ENCODE data around the gene TENM4. TPM values are rescaled to one million over a fixed set of nuclear protein-coding genes. Genes with fewer than 3 reads are reported as not detected.

Gene TENM4
- total and polyA plus RNA-seq, 2 experiments from 2014 or later: 19.0 to 105 TPM

DNA sequence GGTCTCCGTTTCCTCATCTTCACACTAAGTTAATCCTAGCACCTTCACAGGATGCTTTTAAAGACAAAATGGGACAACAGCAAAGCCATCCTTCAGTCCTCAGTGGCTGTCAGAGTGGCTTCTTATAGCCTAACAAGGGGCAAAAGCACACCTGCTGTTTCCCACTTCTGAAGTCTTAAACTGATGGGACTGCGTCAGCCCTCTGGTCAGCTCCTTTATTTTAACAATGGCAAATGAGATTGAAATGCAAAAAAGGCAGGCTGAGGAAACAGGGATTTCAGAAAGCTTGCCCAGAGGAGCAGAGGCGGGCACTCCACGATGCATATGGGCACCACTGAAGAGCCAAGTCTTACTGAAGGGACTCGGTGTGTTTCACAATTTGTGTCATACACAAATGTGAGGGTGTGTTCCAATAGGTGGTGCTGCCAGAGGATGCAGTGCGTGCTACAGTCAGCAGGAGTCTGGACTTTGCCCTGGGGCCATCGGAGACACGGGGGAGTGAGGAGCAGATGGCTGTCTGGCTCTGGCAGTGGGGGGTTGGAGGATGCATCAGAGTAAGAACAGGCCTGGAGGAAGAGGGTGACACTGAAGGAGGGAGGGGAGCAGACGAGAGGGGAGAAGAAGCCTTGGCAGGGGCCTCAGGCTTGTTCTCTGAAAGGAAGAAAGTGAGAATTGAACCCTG, 47.3 kb downstream of the TENM4 start:
- H3K36me3 ChIP-seq: no peaks in the 10 kb centered on the region
- no peaks in the 10 kb centered on the region for H3K9me3 ChIP-seq (ENCODE audit: low read depth)
- H3K27ac ChIP-seq: no peak overlapping the region
- TF ChIP-seq, protein P1, sequence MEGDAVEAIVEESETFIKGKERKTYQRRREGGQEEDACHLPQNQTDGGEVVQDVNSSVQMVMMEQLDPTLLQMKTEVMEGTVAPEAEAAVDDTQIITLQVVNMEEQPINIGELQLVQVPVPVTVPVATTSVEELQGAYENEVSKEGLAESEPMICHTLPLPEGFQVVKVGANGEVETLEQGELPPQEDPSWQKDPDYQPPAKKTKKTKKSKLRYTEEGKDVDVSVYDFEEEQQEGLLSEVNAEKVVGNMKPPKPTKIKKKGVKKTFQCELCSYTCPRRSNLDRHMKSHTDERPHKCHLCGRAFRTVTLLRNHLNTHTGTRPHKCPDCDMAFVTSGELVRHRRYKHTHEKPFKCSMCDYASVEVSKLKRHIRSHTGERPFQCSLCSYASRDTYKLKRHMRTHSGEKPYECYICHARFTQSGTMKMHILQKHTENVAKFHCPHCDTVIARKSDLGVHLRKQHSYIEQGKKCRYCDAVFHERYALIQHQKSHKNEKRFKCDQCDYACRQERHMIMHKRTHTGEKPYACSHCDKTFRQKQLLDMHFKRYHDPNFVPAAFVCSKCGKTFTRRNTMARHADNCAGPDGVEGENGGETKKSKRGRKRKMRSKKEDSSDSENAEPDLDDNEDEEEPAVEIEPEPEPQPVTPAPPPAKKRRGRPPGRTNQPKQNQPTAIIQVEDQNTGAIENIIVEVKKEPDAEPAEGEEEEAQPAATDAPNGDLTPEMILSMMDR (IDR thresholded peaks at IDR 0.05; ENCODE audit: low read depth, low read length): no peak
- DNase-seq (ENCODE audit: low read depth in 1 of 2, low spot score in 1 of 2): no peak
- no peaks in the 10 kb centered on the region for H3K4me1 ChIP-seq (ENCODE audit: low read depth)
- H3K4me3 ChIP-seq: no peak overlapping the region
- no peaks in the 10 kb centered on the region for H3K27me3 ChIP-seq

DNA sequence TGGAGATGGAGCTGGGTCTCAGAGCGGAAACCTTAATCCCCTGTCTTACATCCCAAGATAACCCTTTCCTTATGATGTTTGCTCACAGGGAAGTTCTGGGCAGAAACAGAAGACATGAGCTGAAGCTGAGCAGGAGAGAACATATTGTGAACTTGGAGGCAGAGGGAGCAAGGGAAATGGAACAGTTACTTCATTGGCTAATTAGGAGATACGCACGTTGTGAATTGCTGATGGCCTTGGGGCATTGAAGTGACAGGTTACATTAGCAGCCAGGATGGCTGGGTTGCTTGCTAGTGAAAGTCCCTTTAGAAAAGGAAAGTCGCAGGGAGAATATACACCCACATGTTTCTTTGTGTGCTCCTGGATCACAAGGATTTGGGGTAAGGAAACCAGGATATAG, 48.7 kb downstream of the TENM4 start:
- H3K9me3 ChIP-seq (ENCODE audit: low read depth): no peaks in the 10 kb centered on the region
- H3K27me3 ChIP-seq: no peaks in the 10 kb centered on the region
- DNase-seq (ENCODE audit: low read depth in 1 of 2, low spot score in 1 of 2): no peak
- no peak overlapping the region for H3K27ac ChIP-seq
- TF ChIP-seq, protein P1 (IDR thresholded peaks at IDR 0.05; ENCODE audit: low read depth, low read length): no peak
- H3K4me1 ChIP-seq (ENCODE audit: low read depth): no peaks in the 10 kb centered on the region
- H3K36me3 ChIP-seq: no peaks in the 10 kb centered on the region
- H3K4me3 ChIP-seq: no peak overlapping the region

GRCh38 chr11:79390923-79391322, 49.9 kb downstream of the TENM4 start:
- Histone ChIP-seq H3K4me3 (no peak overlapping the region), H3K27me3 (no peaks in the 10 kb centered on the region), H3K9me3 (ENCODE audit: low read depth) (no peaks in the 10 kb centered on the region), H3K36me3 (no peaks in the 10 kb centered on the region), H3K27ac (no peak overlapping the region), H3K4me1 (ENCODE audit: low read depth) (no peaks in the 10 kb centered on the region)
- no peak for DNase-seq (ENCODE audit: low read depth in 1 of 2, low spot score in 1 of 2)
- TF ChIP-seq, protein P1 (IDR thresholded peaks at IDR 0.05; ENCODE audit: low read depth, low read length): no peak

- no peak for DNase-seq (ENCODE audit: low read depth in 1 of 2, low spot score in 1 of 2)
- Histone ChIP-seq H3K9me3 (ENCODE audit: low read depth) (no peaks in the 10 kb centered on the region), H3K27ac (no peak overlapping the region), H3K36me3 (no peaks in the 10 kb centered on the region), H3K4me1 (ENCODE audit: low read depth) (no peaks in the 10 kb centered on the region), H3K4me3 (no peak overlapping the region), H3K27me3 (no peaks in the 10 kb centered on the region)
- TF ChIP-seq, protein P1 (IDR thresholded peaks at IDR 0.05; ENCODE audit: low read depth, low read length): no peak
These were observed 50.4 kb downstream of the TENM4 start for GRCh38 chr11:79390477-79390876.

- DNase-seq (ENCODE audit: low read depth in 1 of 2, low spot score in 1 of 2): no peak
- Histone ChIP-seq H3K4me1 (ENCODE audit: low read depth) (no peaks in the 10 kb centered on the region), H3K9me3 (ENCODE audit: low read depth) (no peaks in the 10 kb centered on the region), H3K27me3 (no peaks in the 10 kb centered on the region), H3K4me3 (no peak overlapping the region), H3K27ac (no peak overlapping the region), H3K36me3 (no peaks in the 10 kb centered on the region)
- TF ChIP-seq, protein P1 (IDR thresholded peaks at IDR 0.05; ENCODE audit: low read depth, low read length): no peak
These were observed 52.6 kb downstream of the TENM4 start for GRCh38 chr11:79388201-79388600.

Measured in cardiac muscle cell (in vitro differentiated cells and primary cell).